SU-DHL-6 (cell line): ENCODE results near the gene TMEM131.
"Not testable (repeated sequence)": the region's sequence is repeated elsewhere in the genome, so short reads cannot be mapped to it uniquely, and the experiment has no call there.

Experiments used
- H2AFZ ChIP-seq: fragments of 200-600 bp; sonication (generic); 2 replicates; pipeline ENCODE4 v1.6.1; 2014; ENCODE audit warnings: low read depth, mild to moderate bottlenecking, moderate library complexity, mixed read lengths, antibody characterized with exemption, low read length; ENCODE audit not compliant: severe bottlenecking
- H3F3A ChIP-seq: fragments of 200-600 bp; shearing (Covaris generic); 2 replicates; pipeline ENCODE4 v1.6.0; 2016; ENCODE audit warnings: antibody characterized with exemption, mild to moderate bottlenecking; ENCODE audit not compliant: insufficient read depth
- H3K27ac ChIP-seq: fragments of 200-600 bp; sonication (generic); 2 replicates; pipeline ENCODE4 v1.5.1; 2016; ENCODE audit warnings: low read depth, mild to moderate bottlenecking, low read length, moderate library complexity, mixed read lengths
- H3K27me3 ChIP-seq: fragments of 200-600 bp; sonication (generic), shearing (Covaris generic); 2 replicates; pipeline ENCODE4 v1.6.0; 2014; ENCODE audit warnings: mild to moderate bottlenecking, low read length
- H3K36me3 ChIP-seq: fragments of 200-600 bp; sonication (generic); 2 replicates; pipeline ENCODE4 v1.6.1; 2014; ENCODE audit warnings: mild to moderate bottlenecking, low read length, mixed read lengths
- H3K4me2 ChIP-seq: fragments of 300-600, 200-600 bp; shearing (Covaris generic), sonication (generic); 2 replicates; pipeline ENCODE4 v1.6.0; 2014; ENCODE audit warnings: low read length, low read depth, mild to moderate bottlenecking; ENCODE audit not compliant: poor library complexity, severe bottlenecking
- H3K4me3 ChIP-seq: fragments of 200-600 bp; sonication (generic); 2 replicates; pipeline ENCODE4 v1.5.1; 2014; ENCODE audit warnings: antibody characterized with exemption, low read length, mild to moderate bottlenecking, mixed read lengths; ENCODE audit not compliant: insufficient read depth, poor library complexity, severe bottlenecking
- H3K79me2 ChIP-seq: fragments of 200-600 bp; sonication (generic); 2 replicates; pipeline ENCODE4 v1.6.1; 2014; ENCODE audit warnings: mild to moderate bottlenecking, low read length, moderate library complexity; ENCODE audit not compliant: insufficient read depth
- H3K9ac ChIP-seq: fragments of 200-600 bp; sonication (generic); 2 replicates; pipeline ENCODE4 v1.7.0; 2014; ENCODE audit warnings: mild to moderate bottlenecking, low read length
- H3K9me2 ChIP-seq: fragments of 200-600 bp; sonication (generic); replicated peaks from 2 replicates; pipeline ENCODE4 v1.6.1; 2014; ENCODE audit warnings: low read length; ENCODE audit not compliant: insufficient read depth
- H3K9me3 ChIP-seq: fragments of 200-600 bp; sonication (generic); 2 replicates; pipeline ENCODE4 v1.6.1; 2014; ENCODE audit warnings: low read length, mixed read lengths; ENCODE audit not compliant: insufficient read depth
- H4K20me1 ChIP-seq: fragments of 200-600 bp; sonication (generic); 2 replicates; pipeline ENCODE4 v1.6.1; 2014; ENCODE audit warnings: low read depth, mild to moderate bottlenecking, antibody characterized with exemption, low read length, moderate library complexity, mixed read lengths
- EZH2phosphoT487 ChIP-seq: fragments of 200-600 bp; sonication (generic), shearing (Covaris generic); conservative IDR thresholded peaks from 2 replicates; pipeline ENCODE4 v1.6.1; 2018; ENCODE audit warnings: mild to moderate bottlenecking, antibody characterized with exemption, low read length, moderate library complexity, mixed read lengths
- TF ChIP-seq, protein P1 (sequence below): fragments of 200-600 bp; sonication (generic); IDR thresholded peaks from one replicate; pipeline ENCODE4 v1.5.1; 2017; ENCODE audit warnings: antibody characterized with exemption, mild to moderate bottlenecking, low read length, moderate library complexity; ENCODE audit not compliant: insufficient read depth, poor library complexity, severe bottlenecking

Gene TMEM131

GRCh38 chr2:97861177-97861576, 134.6 kb downstream of the TMEM131 start:
- H3K36me3 ChIP-seq: peaks cover 10% of the 10 kb centered on the region; the same call in 1 of the 2 replicates
- no peaks in the 10 kb centered on the region for H3K27me3 ChIP-seq
- H3K27ac ChIP-seq: no peak overlapping the region
- no peaks in the 10 kb centered on the region for H4K20me1 ChIP-seq
- no peaks in the 10 kb centered on the region for H3F3A ChIP-seq
- no peak overlapping the region for H3K4me2 ChIP-seq
- TF ChIP-seq, protein P1, sequence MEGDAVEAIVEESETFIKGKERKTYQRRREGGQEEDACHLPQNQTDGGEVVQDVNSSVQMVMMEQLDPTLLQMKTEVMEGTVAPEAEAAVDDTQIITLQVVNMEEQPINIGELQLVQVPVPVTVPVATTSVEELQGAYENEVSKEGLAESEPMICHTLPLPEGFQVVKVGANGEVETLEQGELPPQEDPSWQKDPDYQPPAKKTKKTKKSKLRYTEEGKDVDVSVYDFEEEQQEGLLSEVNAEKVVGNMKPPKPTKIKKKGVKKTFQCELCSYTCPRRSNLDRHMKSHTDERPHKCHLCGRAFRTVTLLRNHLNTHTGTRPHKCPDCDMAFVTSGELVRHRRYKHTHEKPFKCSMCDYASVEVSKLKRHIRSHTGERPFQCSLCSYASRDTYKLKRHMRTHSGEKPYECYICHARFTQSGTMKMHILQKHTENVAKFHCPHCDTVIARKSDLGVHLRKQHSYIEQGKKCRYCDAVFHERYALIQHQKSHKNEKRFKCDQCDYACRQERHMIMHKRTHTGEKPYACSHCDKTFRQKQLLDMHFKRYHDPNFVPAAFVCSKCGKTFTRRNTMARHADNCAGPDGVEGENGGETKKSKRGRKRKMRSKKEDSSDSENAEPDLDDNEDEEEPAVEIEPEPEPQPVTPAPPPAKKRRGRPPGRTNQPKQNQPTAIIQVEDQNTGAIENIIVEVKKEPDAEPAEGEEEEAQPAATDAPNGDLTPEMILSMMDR: no peak
- no peak for TF ChIP-seq EZH2phosphoT487
- no peaks in the 10 kb centered on the region for H3K9me2 ChIP-seq
- no peaks in the 10 kb centered on the region for H3K9me3 ChIP-seq
- H3K79me2 ChIP-seq: no peaks in the 10 kb centered on the region
- H3K4me3 ChIP-seq: no peak overlapping the region
- H2AFZ ChIP-seq: no peak overlapping the region
- no peak overlapping the region for H3K9ac ChIP-seq

- H3K27me3 ChIP-seq: no peaks in the 10 kb centered on the region
- H4K20me1 ChIP-seq: no peaks in the 10 kb centered on the region
- H2AFZ ChIP-seq: no peak overlapping the region
- H3K4me3 ChIP-seq: no peak overlapping the region
- H3K4me2 ChIP-seq: no peak overlapping the region
- H3K79me2 ChIP-seq: no peaks in the 10 kb centered on the region
- TF ChIP-seq, protein P1: no peak
- TF ChIP-seq EZH2phosphoT487: no peak
- no peaks in the 10 kb centered on the region for H3K9me3 ChIP-seq
- H3K9ac ChIP-seq: no peak overlapping the region
- no peaks in the 10 kb centered on the region for H3K9me2 ChIP-seq
- H3K27ac ChIP-seq: no peak overlapping the region
- peaks cover 10% of the 10 kb centered on the region; the same call in 1 of the 2 replicates for H3K36me3 ChIP-seq
- no peaks in the 10 kb centered on the region for H3F3A ChIP-seq
These were observed 137.3 kb downstream of the TMEM131 start for GRCh38 chr2:97858442-97858841.

- H3K9ac ChIP-seq: no peak overlapping the region
- H3K4me3 ChIP-seq: no peak overlapping the region
- no peaks in the 10 kb centered on the region for H4K20me1 ChIP-seq
- no peak for TF ChIP-seq EZH2phosphoT487
- TF ChIP-seq, protein P1: no peak
- H3K9me2 ChIP-seq: no peaks in the 10 kb centered on the region
- H3K9me3 ChIP-seq: no peaks in the 10 kb centered on the region
- H3K4me2 ChIP-seq: no peak overlapping the region
- no peak overlapping the region for H3K27ac ChIP-seq
- H3K36me3 ChIP-seq: peaks cover 10% of the 10 kb centered on the region; the same call in 1 of the 2 replicates
- no peak overlapping the region for H2AFZ ChIP-seq
- H3F3A ChIP-seq: no peaks in the 10 kb centered on the region
- no peaks in the 10 kb centered on the region for H3K27me3 ChIP-seq
- no peaks in the 10 kb centered on the region for H3K79me2 ChIP-seq
These were observed 138.2 kb downstream of the TMEM131 start for GRCh38 chr2:97857553-97857952.

DNA sequence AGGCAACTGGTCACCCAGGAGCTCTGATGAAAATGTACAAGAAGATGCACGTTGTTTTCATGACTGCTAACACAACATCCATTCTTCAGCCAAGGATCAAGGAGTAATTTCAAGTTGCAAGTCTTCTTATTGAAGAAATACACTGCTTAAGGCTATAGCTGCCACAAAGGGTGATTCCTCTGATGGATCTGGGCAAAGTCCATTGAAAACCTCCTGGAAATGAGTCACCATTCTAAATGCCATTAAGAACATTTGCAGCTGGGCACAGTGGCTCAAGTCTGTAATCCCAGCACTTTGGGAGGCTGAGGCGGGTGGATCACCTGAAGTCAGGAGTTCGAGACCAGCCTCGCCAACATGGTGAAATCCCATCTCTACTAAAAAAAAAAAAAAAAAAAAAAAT, 142.7 kb downstream of the TMEM131 start:
- not testable (repeated sequence) for H3K36me3 ChIP-seq, H3K4me2 ChIP-seq, H3K9me2 ChIP-seq, H3K79me2 ChIP-seq, H3F3A ChIP-seq, H2AFZ ChIP-seq, H3K9me3 ChIP-seq, H3K27me3 ChIP-seq, H4K20me1 ChIP-seq, H3K27ac ChIP-seq, H3K9ac ChIP-seq, H3K4me3 ChIP-seq
